ENCODE data around the gene UBXN10. TPM values are rescaled to one million over a fixed set of nuclear protein-coding genes. Genes with fewer than 3 reads are reported as not detected.

Gene UBXN10
- total RNA-seq, 2 experiments from 2014 or later = 0.27 to 0.33 TPM

DNA sequence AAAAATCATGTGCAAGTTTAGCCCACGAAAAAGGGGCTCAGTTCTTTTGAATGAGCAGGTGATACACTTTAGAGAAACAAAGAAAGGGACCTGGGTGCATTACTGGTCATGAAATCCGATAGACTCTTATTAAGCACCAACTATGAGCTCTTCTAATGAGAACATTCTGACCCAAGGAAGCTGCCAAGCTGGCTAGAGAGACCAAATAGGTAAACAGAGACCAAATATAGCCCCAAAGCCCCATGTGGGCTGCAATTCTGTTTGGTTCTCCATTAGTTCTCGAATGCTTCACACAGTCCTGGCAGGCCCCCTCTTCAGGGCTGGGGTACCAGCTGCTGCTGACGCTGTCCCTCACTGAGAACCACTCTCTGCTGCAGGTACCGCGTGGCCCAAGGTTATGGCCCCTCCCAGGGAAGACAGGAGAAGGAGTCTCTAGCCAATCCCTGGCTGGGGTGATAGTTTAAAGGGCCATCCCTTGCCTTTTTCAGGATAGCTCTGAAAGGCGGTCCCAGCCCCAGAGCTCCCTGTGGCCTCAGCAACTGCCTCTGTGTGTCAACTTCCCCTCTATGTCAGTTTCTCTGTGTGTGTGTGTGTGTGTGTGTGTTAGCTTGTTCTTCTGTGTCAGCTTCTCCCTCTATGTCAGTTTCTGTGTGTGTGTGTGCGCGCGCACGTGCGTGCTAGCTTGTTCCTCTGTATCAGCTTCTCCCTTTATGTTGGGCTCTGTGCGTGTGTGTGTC, 7.1 kb upstream of the UBXN10 start:
- DNase-seq = no peak
- intact Hi-C loops (cut with micrococcal nuclease) = no loop called here
- H3K4me3 Mint-ChIP-seq = no peak overlapping the region
- no peaks in the 10 kb centered on the region for H3K36me3 Mint-ChIP-seq (ENCODE audit: low read depth)
- no peak overlapping the region for H3K27ac Mint-ChIP-seq
- H3K9me3 Mint-ChIP-seq = peaks cover 12% of the 10 kb centered on the region
- peaks cover 10% of the 10 kb centered on the region for H3K4me1 Mint-ChIP-seq (ENCODE audit: low read depth)
- H3K27me3 Mint-ChIP-seq (ENCODE audit: low read depth) = no peaks in the 10 kb centered on the region
- CTCF ChIA-PET = interaction anchor here (0.6 to 3.0 kb wide), 5 partner anchors 17 to 309 kb away, joined by 3 to 25 read pairs (median 4); no protein-coding TSS in a partner anchor

- no peaks in the 10 kb centered on the region for H3K27me3 Mint-ChIP-seq (ENCODE audit: low read depth)
- peaks cover 12% of the 10 kb centered on the region for H3K9me3 Mint-ChIP-seq
- peaks cover 2% of the 10 kb centered on the region for H3K36me3 Mint-ChIP-seq (ENCODE audit: low read depth)
- CTCF ChIA-PET = interaction anchor here (0.5 to 3.0 kb wide), 5 partner anchors 9 to 201 kb away, joined by 3 to 25 read pairs (median 3); no protein-coding TSS in a partner anchor
- H3K27ac Mint-ChIP-seq = no peak overlapping the region
- intact Hi-C loops (cut with micrococcal nuclease) = loop anchor here (10.0 kb wide), 2 partner anchors 715 to 1115 kb away; partner anchors contain the start of gene ECE1
- DNase-seq = no peak
- peaks cover 13% of the 10 kb centered on the region for H3K4me1 Mint-ChIP-seq (ENCODE audit: low read depth)
- H3K4me3 Mint-ChIP-seq = no peak overlapping the region
Observed at GRCh38 chr1:20179371-20180128, 6.3 kb upstream of the UBXN10 start.

- H3K27ac Mint-ChIP-seq = no peak overlapping the region
Observed at GRCh38 chr1:20180129-20180843, 5.6 kb upstream of the UBXN10 start.

GRCh38 chr1:20180844-20181207, 5.1 kb upstream of the UBXN10 start:
- Mint-ChIP-seq H3K27me3 (ENCODE audit: low read depth) (no peaks in the 10 kb centered on the region), H3K4me1 (ENCODE audit: low read depth) (peaks cover 12% of the 10 kb centered on the region), H3K4me3 (no peak overlapping the region), H3K27ac (no peak overlapping the region), H3K9me3 (peaks cover 12% of the 10 kb centered on the region), H3K36me3 (ENCODE audit: low read depth) (peaks cover 2% of the 10 kb centered on the region)
- CTCF ChIA-PET = interaction anchor here (1.5 to 3.0 kb wide), 2 partner anchors 15 kb away, joined by 11 to 25 read pairs; no protein-coding TSS in a partner anchor
- intact Hi-C loops (cut with micrococcal nuclease) = loop anchor here (10.0 kb wide), 2 partner anchors 716 to 1114 kb away; partner anchors contain the start of gene ECE1
- no peak for DNase-seq

More at GRCh38 chr1:20180129-20180843, 5.6 kb upstream of the UBXN10 start:
- peaks cover 13% of the 10 kb centered on the region for H3K4me1 Mint-ChIP-seq (ENCODE audit: low read depth)
- H3K27me3 Mint-ChIP-seq (ENCODE audit: low read depth) = no peaks in the 10 kb centered on the region
- no peak for DNase-seq
- H3K9me3 Mint-ChIP-seq = peaks cover 12% of the 10 kb centered on the region
- no peak overlapping the region for H3K4me3 Mint-ChIP-seq
- intact Hi-C loops (cut with micrococcal nuclease) = loop anchor here (10.0 kb wide), 2 partner anchors 715 to 1115 kb away; partner anchors contain the start of gene ECE1
- CTCF ChIA-PET = interaction anchor here (1.2 to 3.0 kb wide), 2 partner anchors 16 to 200 kb away, joined by 3 to 25 read pairs; no protein-coding TSS in a partner anchor
- peaks cover 2% of the 10 kb centered on the region for H3K36me3 Mint-ChIP-seq (ENCODE audit: low read depth)

DNA sequence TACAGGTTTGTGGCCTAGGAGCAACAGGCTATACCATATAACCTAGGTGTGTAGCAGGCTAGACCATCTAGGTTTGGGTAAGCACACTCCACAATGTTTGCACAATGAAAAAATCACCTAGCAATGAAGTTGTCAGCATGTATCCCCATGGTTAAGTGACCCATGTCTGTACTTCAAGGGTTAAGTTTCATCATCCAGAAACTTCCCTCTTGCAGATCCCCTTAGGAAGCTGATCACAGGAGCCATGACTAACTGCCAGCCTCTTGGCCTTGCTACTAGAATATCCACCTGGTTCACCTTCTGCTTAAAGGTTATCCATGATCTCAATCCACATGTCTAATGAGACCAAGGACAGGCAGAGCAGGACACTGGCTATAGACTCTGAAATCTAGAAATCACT, 3.5 kb upstream of the UBXN10 start:
- Mint-ChIP-seq H3K27me3 (ENCODE audit: low read depth) (no peaks in the 10 kb centered on the region), H3K9me3 (peaks cover 12% of the 10 kb centered on the region), H3K27ac (no peak overlapping the region), H3K4me3 (no peak overlapping the region), H3K36me3 (ENCODE audit: low read depth) (peaks cover 2% of the 10 kb centered on the region), H3K4me1 (ENCODE audit: low read depth) (peaks cover 22% of the 10 kb centered on the region)
- intact Hi-C loops (cut with micrococcal nuclease) = loop anchor here (10.0 kb wide), 2 partner anchors 718 to 1112 kb away; partner anchors contain the start of gene ECE1
- CTCF ChIA-PET = interaction anchor here (0.9 to 1.5 kb wide), 3 partner anchors 13 to 30 kb away, joined by 4 to 11 read pairs (median 5); no protein-coding TSS in a partner anchor
- DNase-seq = no peak

- intact Hi-C loops (cut with micrococcal nuclease) = loop anchor here (10.0 kb wide), 2 partner anchors 718 to 1112 kb away; partner anchors contain the start of gene ECE1
- peaks cover 12% of the 10 kb centered on the region for H3K9me3 Mint-ChIP-seq
- CTCF ChIA-PET = interaction anchor here (0.9 to 1.2 kb wide), 2 partner anchors 13 to 31 kb away, joined by 4 to 5 read pairs; no protein-coding TSS in a partner anchor
- no peak for DNase-seq
- no peaks in the 10 kb centered on the region for H3K27me3 Mint-ChIP-seq (ENCODE audit: low read depth)
- no peak overlapping the region for H3K4me3 Mint-ChIP-seq
- H3K4me1 Mint-ChIP-seq (ENCODE audit: low read depth) = peaks cover 28% of the 10 kb centered on the region
- H3K27ac Mint-ChIP-seq = no peak overlapping the region
- peaks cover 2% of the 10 kb centered on the region for H3K36me3 Mint-ChIP-seq (ENCODE audit: low read depth)
Observed at GRCh38 chr1:20183035-20183434, 2.9 kb upstream of the UBXN10 start.

DNA sequence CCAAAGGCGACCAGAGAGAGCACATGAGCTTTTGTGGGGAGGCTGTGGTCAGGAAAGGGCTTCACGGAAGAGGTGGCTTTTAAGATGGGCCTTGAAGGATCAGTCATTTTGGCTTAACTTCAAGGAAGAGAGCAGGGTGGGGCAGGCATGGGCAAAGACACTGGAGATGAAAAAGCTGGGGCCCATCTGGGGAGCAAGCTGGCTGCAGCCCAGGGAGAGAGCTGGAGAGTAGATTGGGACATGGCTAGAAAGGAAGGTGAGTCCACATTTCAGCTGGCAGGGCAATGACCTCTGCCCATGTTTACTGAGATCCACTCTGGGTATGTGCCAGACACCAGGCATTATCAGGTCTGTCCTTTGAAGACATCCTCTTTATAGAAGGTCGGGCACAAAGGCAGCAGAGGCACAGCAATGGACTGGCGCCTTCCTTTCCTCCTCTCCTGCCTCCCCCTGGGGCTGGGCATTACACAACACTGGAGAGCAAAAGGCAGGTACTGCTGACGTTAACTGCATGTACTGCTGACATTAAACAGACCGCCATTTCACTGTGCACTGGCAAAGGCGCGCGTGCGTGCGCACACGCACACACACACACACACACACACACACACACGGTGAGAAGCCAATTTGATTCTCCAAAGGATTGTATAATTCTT, 2.2 kb upstream of the UBXN10 start:
- no peak overlapping the region for H3K27ac Mint-ChIP-seq
- no peak overlapping the region for H3K4me3 Mint-ChIP-seq
- H3K9me3 Mint-ChIP-seq = peaks cover 12% of the 10 kb centered on the region
- intact Hi-C loops (cut with micrococcal nuclease) = loop anchor here (2.0 to 10.0 kb wide), 3 partner anchors 473 to 1111 kb away; partner anchors contain the start of gene ECE1
- H3K4me1 Mint-ChIP-seq (ENCODE audit: low read depth) = peaks cover 36% of the 10 kb centered on the region
- DNase-seq = no peak
- peaks cover 2% of the 10 kb centered on the region for H3K36me3 Mint-ChIP-seq (ENCODE audit: low read depth)
- H3K27me3 Mint-ChIP-seq (ENCODE audit: low read depth) = no peaks in the 10 kb centered on the region
- CTCF ChIA-PET = interaction anchor here (0.6 to 1.2 kb wide), 2 partner anchors 12 to 33 kb away, joined by 3 to 5 read pairs; no protein-coding TSS in a partner anchor

DNA sequence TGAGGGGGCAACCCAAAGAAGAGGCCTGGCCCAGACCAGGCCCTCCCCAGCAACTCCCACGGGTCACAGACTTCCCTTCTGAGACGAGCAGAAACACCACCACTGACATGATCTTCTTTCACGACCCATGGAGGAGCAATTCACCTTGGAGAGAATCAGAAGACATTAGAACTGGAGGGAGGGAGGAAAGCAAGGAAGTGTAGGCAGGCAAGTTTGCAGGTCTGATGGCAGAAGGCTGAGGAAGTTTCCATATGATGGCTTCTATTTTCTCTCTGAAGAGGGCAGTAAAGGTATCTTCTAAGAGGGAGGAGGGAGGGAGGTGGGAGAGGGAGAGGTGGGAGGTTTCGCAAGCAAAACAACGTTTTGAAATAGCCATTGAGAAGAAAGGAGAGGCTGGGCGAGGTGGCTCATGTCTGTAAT, 1.4 kb upstream of the UBXN10 start:
- Mint-ChIP-seq H3K36me3 (ENCODE audit: low read depth) (peaks cover 2% of the 10 kb centered on the region), H3K27ac (peak overlapping the region; percentile 63), H3K27me3 (ENCODE audit: low read depth) (no peaks in the 10 kb centered on the region), H3K9me3 (peaks cover 8% of the 10 kb centered on the region), H3K4me1 (ENCODE audit: low read depth) (peaks cover 41% of the 10 kb centered on the region), H3K4me3 (no peak overlapping the region)
- DNase-seq = no peak
- CTCF ChIA-PET = interaction anchor here (0.6 kb wide), 1 partner anchor 34 kb away, joined by 3 read pairs; no protein-coding TSS in a partner anchor
- intact Hi-C loops (cut with micrococcal nuclease) = loop anchor here (2.0 to 10.0 kb wide), 3 partner anchors 474 to 1110 kb away; partner anchors contain the start of gene ECE1

GRCh38 chr1:20184997-20185833, 681 bp upstream of the UBXN10 start:
- H3K4me3 Mint-ChIP-seq = peak overlapping the region; percentile 62
- intact Hi-C loops (cut with micrococcal nuclease) = loop anchor here (1.0 to 10.0 kb wide), 6 partner anchors 64 to 1110 kb away; partner anchors contain the start of genes ECE1 and TMCO4
- DNase-seq = peak; percentile 83
- peaks cover 41% of the 10 kb centered on the region for H3K4me1 Mint-ChIP-seq (ENCODE audit: low read depth)
- no peaks in the 10 kb centered on the region for H3K27me3 Mint-ChIP-seq (ENCODE audit: low read depth)
- H3K9me3 Mint-ChIP-seq = peaks cover under 1% of the 10 kb centered on the region
- peak overlapping the region; percentile 76 for H3K27ac Mint-ChIP-seq
- H3K36me3 Mint-ChIP-seq (ENCODE audit: low read depth) = peaks cover 2% of the 10 kb centered on the region
- CTCF ChIA-PET = no interaction called here

- peak; percentile 50 for DNase-seq
- Mint-ChIP-seq H3K4me3 (peak overlapping the region; percentile 62), H3K36me3 (ENCODE audit: low read depth) (peaks cover 2% of the 10 kb centered on the region), H3K27me3 (ENCODE audit: low read depth) (no peaks in the 10 kb centered on the region), H3K4me1 (ENCODE audit: low read depth) (peaks cover 41% of the 10 kb centered on the region), H3K27ac (peak overlapping the region; percentile 82), H3K9me3 (no peaks in the 10 kb centered on the region)
- CTCF ChIA-PET = interaction anchor here (0.6 to 2.3 kb wide), 5 partner anchors 9 to 35 kb away, joined by 4 to 9 read pairs (median 6); no protein-coding TSS in a partner anchor
- intact Hi-C loops (cut with micrococcal nuclease) = loop anchor here (1.0 to 10.0 kb wide), 5 partner anchors 16 to 1108 kb away; partner anchors contain the start of genes ECE1 and TMCO4
Observed at GRCh38 chr1:20187103-20187812, 1.4 kb downstream of the UBXN10 start.

Data from activated naive CD4-positive, alpha-beta T cell treated with anti-CD3 and anti-CD28 coated beads for 36 hours (primary cell).